GM12891 (cell line): ENCODE results near the gene RCHY1.
"Not testable (repeated sequence)": the region's sequence is repeated elsewhere in the genome, so short reads cannot be mapped to it uniquely, and the experiment has no call there.

Source experiments
- POLR2A ChIP-seq: IDR thresholded peaks from 2 replicates; pipeline ENCODE4 v1.6.1; 2011; ENCODE audit warnings: low read depth, low read length, control low read depth
- POLR2AphosphoS5 ChIP-seq: IDR thresholded peaks from 2 replicates; pipeline ENCODE4 v1.6.1; 2011; ENCODE audit warnings: low read depth, low read length, control low read depth

GRCh38 chr4:75533926-75534325 lies 19.7 kb upstream of the RCHY1 start:
- not testable (repeated sequence) for TF ChIP-seq POLR2AphosphoS5, POLR2A
